ENCODE data around the gene GJA3. TPM values are rescaled to one million over a fixed set of nuclear protein-coding genes. Genes with fewer than 3 reads are reported as not detected.

Gene GJA3
- total RNA-seq, 4 donors from 2014 or later, result not detected

DNA sequence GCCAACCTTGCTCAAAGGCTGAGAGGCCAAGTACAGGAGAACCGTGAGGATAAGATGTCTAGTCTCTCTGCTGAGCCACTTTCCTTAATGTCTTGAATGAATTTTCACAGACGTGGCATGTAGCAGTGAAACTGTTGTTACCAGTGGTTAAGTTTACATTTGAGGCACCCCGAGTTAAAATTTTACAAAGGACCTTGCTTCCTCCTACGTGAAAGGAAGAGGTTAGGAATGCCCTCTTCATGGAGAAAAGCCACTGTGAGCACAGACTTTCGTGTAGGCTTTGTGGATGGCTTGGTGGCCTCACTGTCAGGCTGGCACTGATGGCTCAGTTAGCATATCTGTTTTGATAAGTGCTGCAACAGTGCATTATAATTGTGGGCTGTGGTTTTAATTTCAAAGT lies 29.2 kb upstream of the GJA3 start:
- TF ChIP-seq, protein P1, sequence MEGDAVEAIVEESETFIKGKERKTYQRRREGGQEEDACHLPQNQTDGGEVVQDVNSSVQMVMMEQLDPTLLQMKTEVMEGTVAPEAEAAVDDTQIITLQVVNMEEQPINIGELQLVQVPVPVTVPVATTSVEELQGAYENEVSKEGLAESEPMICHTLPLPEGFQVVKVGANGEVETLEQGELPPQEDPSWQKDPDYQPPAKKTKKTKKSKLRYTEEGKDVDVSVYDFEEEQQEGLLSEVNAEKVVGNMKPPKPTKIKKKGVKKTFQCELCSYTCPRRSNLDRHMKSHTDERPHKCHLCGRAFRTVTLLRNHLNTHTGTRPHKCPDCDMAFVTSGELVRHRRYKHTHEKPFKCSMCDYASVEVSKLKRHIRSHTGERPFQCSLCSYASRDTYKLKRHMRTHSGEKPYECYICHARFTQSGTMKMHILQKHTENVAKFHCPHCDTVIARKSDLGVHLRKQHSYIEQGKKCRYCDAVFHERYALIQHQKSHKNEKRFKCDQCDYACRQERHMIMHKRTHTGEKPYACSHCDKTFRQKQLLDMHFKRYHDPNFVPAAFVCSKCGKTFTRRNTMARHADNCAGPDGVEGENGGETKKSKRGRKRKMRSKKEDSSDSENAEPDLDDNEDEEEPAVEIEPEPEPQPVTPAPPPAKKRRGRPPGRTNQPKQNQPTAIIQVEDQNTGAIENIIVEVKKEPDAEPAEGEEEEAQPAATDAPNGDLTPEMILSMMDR (IDR thresholded peaks at IDR 0.05; ENCODE audit: low read depth), result no peak

DNA sequence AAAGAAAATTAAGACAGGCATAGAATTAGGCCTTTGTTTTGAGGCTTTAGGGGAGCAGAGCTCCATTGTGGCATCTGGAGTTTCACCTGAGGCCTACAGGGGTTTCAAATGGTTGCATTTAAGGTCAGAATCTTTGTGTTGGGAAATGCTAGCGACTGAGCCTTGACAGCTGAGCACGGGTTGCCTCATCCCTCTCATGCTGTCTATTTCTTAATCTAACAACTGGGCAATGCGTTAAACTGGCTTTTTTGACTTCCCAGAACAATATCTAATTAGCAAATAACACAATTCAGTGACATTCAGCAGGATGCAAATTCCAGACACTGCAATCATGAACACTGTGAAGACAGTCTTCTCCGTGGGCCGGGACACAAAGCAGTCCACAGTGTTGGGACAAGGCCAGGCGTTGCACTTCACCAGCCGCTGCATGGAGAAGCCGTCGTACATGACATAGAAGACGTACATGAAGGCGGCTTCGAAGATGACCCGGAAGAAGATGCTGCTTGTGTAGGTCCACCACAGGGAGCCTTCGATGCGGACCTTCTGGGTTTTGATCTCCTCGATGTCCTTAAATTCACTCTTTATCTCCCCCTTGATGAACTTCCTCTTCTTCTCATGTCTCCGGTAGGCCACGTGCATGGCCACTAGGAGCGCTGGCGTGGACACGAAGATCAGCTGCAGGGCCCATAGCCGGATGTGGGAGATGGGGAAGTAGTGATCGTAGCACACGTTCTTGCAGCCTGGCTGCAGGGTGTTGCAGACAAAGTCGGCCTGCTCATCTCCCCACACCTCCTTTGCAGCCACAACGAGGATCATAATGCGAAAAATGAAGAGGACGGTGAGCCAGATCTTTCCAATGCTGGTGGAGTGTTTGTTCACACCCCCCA lies 28.1 kb upstream of the GJA3 start:
- TF ChIP-seq, protein P1 (IDR thresholded peaks at IDR 0.05; ENCODE audit: low read depth), result no peak

DNA sequence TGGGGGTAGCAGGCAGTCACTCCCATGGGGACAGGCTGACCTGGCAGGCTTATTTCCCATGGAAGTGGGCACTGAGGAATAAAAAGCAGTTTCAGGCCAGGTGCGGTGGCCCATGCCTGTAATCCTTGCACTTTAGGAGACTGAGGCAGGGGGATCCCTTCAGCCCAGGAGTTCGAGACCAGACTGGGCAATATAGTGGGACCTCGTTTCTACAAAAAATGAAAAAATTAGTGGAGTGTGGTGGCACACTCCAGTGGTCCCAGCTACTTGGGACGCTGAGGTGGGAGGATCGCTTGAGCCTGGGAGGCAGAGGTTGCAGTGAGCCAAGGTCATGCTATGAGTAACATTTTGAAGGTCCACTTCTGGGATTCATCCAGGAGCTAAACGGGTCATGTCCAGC lies 25.9 kb upstream of the GJA3 start:
- TF ChIP-seq, protein P1 (IDR thresholded peaks at IDR 0.05; ENCODE audit: low read depth), result no peak

DNA sequence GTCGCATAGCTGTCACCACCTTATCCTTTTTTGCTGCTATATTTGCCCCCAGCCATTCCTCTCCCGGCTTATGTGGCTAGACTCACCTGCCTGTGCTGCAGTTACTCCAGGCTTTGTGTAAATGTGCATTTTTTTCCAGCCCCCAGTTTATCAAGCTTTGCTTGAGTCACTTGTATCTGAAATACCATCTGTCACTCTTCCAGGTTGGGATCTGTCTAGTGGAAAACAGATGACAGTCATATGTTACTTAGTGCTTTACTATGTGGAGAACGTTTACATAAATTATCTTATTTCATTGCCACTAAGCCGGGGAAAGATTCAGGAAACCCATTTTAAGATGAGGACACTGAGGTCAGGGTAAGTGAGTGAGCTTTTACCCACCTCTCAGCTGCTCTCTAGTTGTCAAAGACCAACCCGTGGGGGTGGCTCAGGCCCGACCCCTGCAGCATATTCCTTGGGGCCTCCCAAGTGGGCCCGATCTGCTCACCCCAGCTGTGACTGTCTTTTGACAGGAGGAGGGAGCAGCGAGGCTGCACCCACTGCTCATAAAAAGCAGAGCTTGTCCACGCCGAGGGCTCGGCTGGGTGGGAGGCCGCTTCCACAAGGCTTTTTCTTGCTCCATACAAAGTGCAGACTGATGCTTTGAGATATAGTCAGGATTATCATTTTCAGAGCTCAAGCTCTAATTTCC lies 24.7 kb upstream of the GJA3 start:
- TF ChIP-seq, protein P1 (IDR thresholded peaks at IDR 0.05; ENCODE audit: low read depth), result no peak

DNA sequence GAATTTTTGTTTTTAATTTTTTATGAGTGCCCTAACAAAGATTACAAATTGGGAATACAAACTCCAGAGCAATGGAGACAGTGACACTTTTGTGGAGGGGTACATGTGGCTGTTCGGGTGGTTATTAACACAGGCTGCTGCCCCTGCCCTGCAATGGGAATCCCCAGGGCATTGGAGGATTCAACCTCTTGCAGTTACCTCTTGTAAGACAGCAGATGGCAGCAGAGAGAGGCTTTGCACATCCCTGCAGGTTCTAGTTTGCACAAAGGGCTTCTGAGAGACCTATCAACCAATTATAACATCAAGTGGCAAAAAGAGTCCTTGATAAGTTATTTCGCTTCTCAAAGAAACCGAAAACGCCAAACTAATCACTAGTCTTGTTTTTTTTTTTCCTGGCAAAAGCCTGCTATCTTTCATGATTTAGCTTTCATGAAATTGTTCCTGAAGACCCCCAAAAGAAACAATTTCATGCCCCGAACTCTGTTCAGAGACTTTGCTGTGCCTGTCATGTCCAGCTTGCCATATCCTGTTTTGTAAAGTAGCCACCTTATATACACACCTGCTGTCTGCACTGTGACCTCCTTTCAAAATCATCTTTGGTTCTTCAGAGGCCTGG lies 21.5 kb upstream of the GJA3 start:
- TF ChIP-seq, protein P1 (IDR thresholded peaks at IDR 0.05; ENCODE audit: low read depth), result no peak

DNA sequence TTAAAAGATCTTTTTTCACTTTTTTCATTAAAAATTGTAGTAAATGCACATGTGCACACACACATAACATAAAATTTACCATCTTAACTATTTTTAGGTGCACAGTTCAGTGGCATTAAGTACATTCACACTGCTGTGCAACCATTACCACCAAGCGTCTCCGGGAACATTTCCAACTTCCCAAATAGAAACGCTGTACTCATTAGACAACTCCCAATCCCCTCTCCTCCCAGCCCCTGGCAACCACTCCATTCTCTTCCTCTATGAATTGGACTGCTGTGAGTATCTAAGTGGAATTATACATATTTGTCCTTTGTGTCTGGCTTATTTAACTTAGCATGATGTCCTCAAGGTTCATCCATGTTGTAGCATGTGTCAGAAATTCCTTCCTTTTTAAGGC lies 20.3 kb upstream of the GJA3 start:
- TF ChIP-seq, protein P1 (IDR thresholded peaks at IDR 0.05; ENCODE audit: low read depth), result no peak

DNA sequence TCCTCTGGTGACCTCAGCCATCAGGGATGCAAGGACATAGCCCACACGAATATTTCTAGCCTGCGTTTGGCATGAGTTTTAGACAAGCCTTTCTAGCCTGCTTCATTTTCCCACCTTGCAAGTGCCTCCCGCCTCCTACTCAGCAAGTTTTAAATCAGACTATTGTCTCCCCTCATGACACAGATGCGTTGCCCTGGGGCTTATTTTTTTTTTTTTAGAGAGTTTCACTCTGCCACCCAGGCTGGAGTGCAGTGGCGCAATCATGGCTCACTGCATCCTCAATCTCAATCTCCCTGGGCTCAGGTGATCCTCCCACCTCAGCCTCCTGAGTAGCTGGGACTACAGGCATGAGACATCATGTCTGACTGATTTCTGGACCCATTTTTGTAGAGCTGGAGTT lies 17.3 kb upstream of the GJA3 start:
- TF ChIP-seq, protein P1 (IDR thresholded peaks at IDR 0.05; ENCODE audit: low read depth), result no peak

Measured in subcutaneous adipose tissue (tissue), 4 donors.